ENCODE results near the gene XIRP1. TPM values are rescaled to one million over a fixed set of nuclear protein-coding genes. Genes with fewer than 3 reads are reported as not detected.

Gene XIRP1
- total and polyA plus RNA-seq, 4 donors = 0.08 to 0.81 (median 0.52) TPM

GRCh38 chr3:39186692-39187151 lies 5.7 kb downstream of the XIRP1 start:
- Histone ChIP-seq H3K4me1 (ENCODE audit: control insufficient read depth in 5 of 5, insufficient read depth in 5 of 5, low read length in 5 of 5) (peaks cover 0 to 14% (median 0%) of the 10 kb centered on the region in 5 donors), H3K36me3 (ENCODE audit: control insufficient read depth in 4 of 4, insufficient read depth in 4 of 4, low read length in 4 of 4) (no peaks in the 10 kb centered on the region), H3K9ac (ENCODE audit: insufficient read depth in 1 of 2, low read length in 2 of 2) (no peak overlapping the region), H3K9me3 (ENCODE audit: control insufficient read depth in 4 of 4, insufficient read depth in 3 of 4, low read length in 3 of 4) (no peaks in the 10 kb centered on the region), H3K27ac (ENCODE audit: low read depth in 1 of 2, low read length in 1 of 2) (no peak overlapping the region), H3K4me3 (no peak overlapping the region), H3K27me3 (ENCODE audit: control insufficient read depth in 3 of 3, insufficient read depth in 3 of 3, low read length in 2 of 3) (no peaks in the 10 kb centered on the region)
- WGBS, 2 donors = 90% methylated on average over 11 of the region's 11 CpGs
- TF ChIP-seq CTCF (IDR thresholded peaks at IDR 0.05; ENCODE audit: control extremely low read depth, extremely low read depth) = no peak
- ATAC-seq (ENCODE audit: insufficient read depth, low FRiP score) (no peak), DNase-seq (no peak)

GRCh38 chr3:39185959-39186691 lies 6.3 kb downstream of the XIRP1 start:
- no peak for ATAC-seq (ENCODE audit: insufficient read depth, low FRiP score)
- no peaks in the 10 kb centered on the region for H3K9me3 ChIP-seq (ENCODE audit: control insufficient read depth in 4 of 4, insufficient read depth in 3 of 4, low read length in 3 of 4)
- no peak for TF ChIP-seq CTCF (IDR thresholded peaks at IDR 0.05; ENCODE audit: control extremely low read depth, extremely low read depth)
- H3K27me3 ChIP-seq (ENCODE audit: control insufficient read depth in 3 of 3, insufficient read depth in 3 of 3, low read length in 2 of 3) = no peaks in the 10 kb centered on the region
- H3K9ac ChIP-seq (ENCODE audit: insufficient read depth in 1 of 2, low read length in 2 of 2) = no peak overlapping the region
- H3K36me3 ChIP-seq (ENCODE audit: control insufficient read depth in 4 of 4, insufficient read depth in 4 of 4, low read length in 4 of 4) = no peaks in the 10 kb centered on the region
- H3K4me3 ChIP-seq = no peak overlapping the region
- peaks cover 0 to 15% (median 0%) of the 10 kb centered on the region in 5 donors for H3K4me1 ChIP-seq (ENCODE audit: control insufficient read depth in 5 of 5, insufficient read depth in 5 of 5, low read length in 5 of 5)
- WGBS, 2 donors = 87 to 93% methylated on average over 14 of the region's 14 CpGs
- H3K27ac ChIP-seq (ENCODE audit: low read depth in 1 of 2, low read length in 1 of 2) = no peak overlapping the region
- DNase-seq = no peak

GRCh38 chr3:39185326-39185958 lies 7.0 kb downstream of the XIRP1 start:
- no peaks in the 10 kb centered on the region for H3K9me3 ChIP-seq (ENCODE audit: control insufficient read depth in 4 of 4, insufficient read depth in 3 of 4, low read length in 3 of 4)
- ATAC-seq (ENCODE audit: insufficient read depth, low FRiP score) = no peak
- peaks cover 0 to 19% (median 2%) of the 10 kb centered on the region in 5 donors for H3K4me1 ChIP-seq (ENCODE audit: control insufficient read depth in 5 of 5, insufficient read depth in 5 of 5, low read length in 5 of 5)
- 92 to 93% methylated on average over 9 of the region's 9 CpGs for WGBS, 2 donors
- no peak overlapping the region for H3K4me3 ChIP-seq
- H3K27me3 ChIP-seq (ENCODE audit: control insufficient read depth in 3 of 3, insufficient read depth in 3 of 3, low read length in 2 of 3) = no peaks in the 10 kb centered on the region
- H3K27ac ChIP-seq (ENCODE audit: low read depth in 1 of 2, low read length in 1 of 2) = no peak overlapping the region
- no peak for DNase-seq
- H3K36me3 ChIP-seq (ENCODE audit: control insufficient read depth in 4 of 4, insufficient read depth in 4 of 4, low read length in 4 of 4) = no peaks in the 10 kb centered on the region
- no peak for TF ChIP-seq CTCF (IDR thresholded peaks at IDR 0.05; ENCODE audit: control extremely low read depth, extremely low read depth)
- H3K9ac ChIP-seq (ENCODE audit: insufficient read depth in 1 of 2, low read length in 2 of 2) = no peak overlapping the region
